Fibroblast of pulmonary artery (primary cell): ENCODE data around the gene MRPS11.
"Not testable (repeated sequence)": the region's sequence is repeated elsewhere in the genome, so short reads cannot be mapped to it uniquely, and the experiment has no call there.

Source experiments
- DNase-seq: peaks from one replicate; pipeline ENCODE4 v3.0.0-alpha.2; 2010; ENCODE audit warnings: low read depth
- H3K4me3 ChIP-seq: replicated peaks from 2 replicates; pipeline ENCODE4 v1.5.1; 2011; ENCODE audit warnings: low read depth, mild to moderate bottlenecking, control low read depth, low read length, moderate library complexity
- TF ChIP-seq, protein P1 (sequence below): IDR thresholded peaks from 2 replicates; pipeline ENCODE4 v1.5.1; 2011; ENCODE audit warnings: mild to moderate bottlenecking, control low read depth, low read length, inconsistent platforms; ENCODE audit errors: missing control alignments

Gene MRPS11

DNA sequence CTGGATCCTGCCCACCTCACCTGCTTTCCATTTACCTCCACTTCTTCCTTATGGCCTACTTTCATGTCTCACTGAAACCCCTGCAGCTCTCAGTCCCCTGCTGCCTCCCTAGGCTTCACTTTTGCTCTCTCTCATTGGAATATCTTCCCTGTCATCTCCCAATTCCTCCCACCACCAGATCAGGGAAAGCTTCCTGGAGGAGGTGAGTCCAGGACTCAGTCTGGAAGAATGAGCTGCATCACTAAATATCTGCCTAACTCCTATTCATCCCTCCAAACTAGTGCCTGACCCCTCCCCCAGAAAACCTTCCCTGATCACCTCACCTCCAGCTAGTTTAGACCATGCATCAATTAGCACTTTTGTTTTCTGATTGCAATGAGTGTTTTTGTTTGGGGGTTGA, 37.5 kb upstream of the MRPS11 start:
- TF ChIP-seq, protein P1, sequence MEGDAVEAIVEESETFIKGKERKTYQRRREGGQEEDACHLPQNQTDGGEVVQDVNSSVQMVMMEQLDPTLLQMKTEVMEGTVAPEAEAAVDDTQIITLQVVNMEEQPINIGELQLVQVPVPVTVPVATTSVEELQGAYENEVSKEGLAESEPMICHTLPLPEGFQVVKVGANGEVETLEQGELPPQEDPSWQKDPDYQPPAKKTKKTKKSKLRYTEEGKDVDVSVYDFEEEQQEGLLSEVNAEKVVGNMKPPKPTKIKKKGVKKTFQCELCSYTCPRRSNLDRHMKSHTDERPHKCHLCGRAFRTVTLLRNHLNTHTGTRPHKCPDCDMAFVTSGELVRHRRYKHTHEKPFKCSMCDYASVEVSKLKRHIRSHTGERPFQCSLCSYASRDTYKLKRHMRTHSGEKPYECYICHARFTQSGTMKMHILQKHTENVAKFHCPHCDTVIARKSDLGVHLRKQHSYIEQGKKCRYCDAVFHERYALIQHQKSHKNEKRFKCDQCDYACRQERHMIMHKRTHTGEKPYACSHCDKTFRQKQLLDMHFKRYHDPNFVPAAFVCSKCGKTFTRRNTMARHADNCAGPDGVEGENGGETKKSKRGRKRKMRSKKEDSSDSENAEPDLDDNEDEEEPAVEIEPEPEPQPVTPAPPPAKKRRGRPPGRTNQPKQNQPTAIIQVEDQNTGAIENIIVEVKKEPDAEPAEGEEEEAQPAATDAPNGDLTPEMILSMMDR, result no peak
- DNase-seq, result no peak
- H3K4me3 ChIP-seq, result no peak overlapping the region

DNA sequence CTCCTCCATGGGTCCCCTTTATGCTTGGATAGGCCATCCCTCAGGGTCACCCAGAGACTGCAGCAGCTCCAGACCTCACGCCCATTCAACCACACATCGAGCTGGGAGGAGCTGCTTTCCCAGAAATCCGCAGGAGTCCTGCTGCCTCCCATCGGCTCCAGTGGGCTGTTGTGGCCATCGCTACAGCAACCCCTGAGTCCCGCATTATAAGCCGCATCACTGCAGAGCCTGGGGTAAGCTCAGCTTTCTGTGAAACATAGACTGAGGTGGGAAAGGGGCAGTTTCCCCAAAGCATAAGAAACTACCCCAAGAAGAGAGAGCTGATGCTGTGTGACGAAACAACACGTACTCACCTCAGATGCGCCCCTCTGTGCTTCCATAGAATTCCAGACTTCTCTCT, 36.1 kb upstream of the MRPS11 start:
- H3K4me3 ChIP-seq, result no peak overlapping the region
- no peak for DNase-seq
- TF ChIP-seq, protein P1, result no peak

DNA sequence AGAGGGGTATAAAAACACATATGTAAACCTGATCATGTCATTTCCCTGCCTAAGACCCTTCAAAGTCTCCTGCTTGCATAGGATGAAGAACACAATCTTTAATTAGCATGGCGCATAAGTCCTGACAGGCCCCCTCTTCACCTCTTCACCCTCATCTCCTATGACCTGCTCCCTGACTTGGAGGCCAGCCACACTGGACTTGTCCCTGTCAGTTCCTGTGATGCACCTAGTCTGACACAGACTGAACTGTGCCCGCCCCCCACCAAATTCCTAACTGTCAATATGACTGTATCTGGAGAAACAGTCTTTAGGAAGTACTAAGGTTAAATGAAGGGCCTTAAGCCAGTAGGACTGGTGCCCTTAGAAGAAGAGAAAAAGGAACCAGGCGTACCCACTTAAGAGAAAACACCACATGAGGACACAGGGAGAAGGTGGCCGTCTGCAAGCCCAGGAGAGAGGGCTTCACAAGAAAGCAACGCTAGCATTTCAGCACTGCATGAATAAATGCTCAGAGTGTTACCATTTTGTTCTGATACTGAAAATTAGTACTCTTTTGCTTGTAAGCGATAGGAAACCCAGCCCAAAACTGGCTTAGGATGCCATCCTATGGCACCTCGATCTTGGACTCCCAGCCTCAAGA, 34.3 kb upstream of the MRPS11 start:
- no peak overlapping the region for H3K4me3 ChIP-seq
- TF ChIP-seq, protein P1, result no peak
- no peak for DNase-seq

DNA sequence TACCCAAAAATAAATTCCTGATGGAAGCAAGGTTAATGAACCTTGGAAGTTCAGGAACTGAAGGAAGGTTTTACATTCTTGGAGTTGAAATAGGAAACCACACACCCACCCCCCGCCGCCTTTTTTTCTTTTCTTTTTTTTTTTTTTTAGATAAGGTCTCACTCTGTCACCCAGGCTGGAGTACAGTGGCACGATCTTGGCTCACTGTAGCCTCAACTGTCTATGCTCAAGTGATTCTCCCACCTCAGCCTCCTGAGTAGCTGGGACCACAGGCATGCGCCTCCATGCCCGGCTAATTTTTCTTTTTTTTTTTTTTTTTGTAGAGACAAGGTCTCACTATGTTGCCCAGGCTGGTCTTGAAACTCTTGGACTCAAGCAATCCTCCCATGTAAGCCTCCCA, 33.4 kb upstream of the MRPS11 start:
- H3K4me3 ChIP-seq, DNase-seq: not testable (repeated sequence)

DNA sequence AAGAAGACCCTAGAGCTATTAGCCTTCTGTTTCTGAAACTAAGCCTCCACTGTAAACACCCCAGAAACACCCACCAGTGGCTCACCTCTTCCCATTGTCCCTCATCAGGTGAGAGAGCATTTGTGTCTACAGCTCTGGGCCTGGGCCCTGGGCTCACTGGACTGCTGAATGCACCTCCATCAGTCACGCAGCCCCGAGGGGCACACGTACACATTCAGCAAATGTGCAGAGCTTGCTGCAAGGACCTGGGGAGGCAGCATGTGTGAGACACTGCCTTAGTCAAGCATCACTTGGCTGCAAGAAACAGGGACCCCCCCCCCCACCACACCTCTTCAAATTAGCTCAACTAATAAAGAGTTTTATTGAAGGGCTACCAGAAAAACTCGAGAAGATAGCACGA, 29.3 kb upstream of the MRPS11 start:
- no peak overlapping the region for H3K4me3 ChIP-seq
- DNase-seq, result no peak
- TF ChIP-seq, protein P1, result no peak

DNA sequence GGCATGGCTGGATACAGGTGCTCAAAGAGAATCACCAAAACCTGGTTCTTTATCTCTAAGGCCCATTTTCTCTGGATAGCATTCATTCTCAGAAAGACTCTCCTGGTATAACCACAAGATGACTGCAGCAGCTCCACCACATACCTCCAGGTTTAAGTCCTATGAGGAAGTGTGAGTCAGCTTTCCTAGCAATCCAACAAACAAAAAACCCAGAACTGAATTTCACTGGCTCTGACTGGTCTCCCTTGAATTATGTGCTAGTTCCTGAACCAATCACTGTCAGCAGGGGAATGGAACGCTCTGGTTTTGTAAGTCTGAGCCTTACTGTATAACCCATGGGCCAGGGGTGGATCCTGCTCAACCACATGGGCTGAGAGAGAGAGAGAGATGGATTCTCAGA, 27.5 kb upstream of the MRPS11 start:
- TF ChIP-seq, protein P1, result no peak
- DNase-seq, result peak; percentile 48

DNA sequence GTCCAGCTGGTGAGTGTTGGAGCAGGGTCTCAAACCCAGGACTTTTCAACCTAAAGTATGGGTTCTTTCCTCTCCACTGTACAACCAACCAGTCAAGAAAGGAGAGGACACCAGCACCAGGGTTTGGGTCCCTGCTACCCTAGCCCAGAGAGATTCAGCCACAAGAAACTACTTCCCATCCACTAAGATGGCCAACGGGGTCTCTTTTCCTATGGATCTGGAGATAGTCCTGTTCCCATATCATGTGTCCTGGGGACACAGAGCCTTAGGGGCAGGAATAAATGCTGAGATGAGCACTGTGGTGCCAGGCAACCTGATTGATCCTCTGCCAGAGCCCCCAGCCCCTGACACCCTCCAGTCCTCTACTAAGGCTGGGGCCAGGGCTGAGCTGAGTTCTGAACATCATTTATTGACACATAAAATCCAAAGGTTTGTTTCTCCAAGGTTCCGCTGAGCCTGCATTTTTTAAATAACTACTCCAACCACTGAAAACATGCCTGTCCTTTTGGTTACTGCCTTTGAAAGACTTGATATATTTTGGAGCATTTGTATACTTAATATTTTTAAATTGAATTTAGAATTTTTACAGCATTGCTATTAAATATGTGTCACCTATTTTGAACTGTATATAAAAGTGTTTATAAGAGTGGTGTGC, 26.3 kb upstream of the MRPS11 start:
- no peak for DNase-seq
- no peak overlapping the region for H3K4me3 ChIP-seq
- TF ChIP-seq, protein P1, result no peak

More for the DNA sequence above, 27.5 kb upstream of the MRPS11 start:
- no peak overlapping the region for H3K4me3 ChIP-seq
